Psoas muscle (tissue), 8 donors: ENCODE data around the gene ETS1. TPM values are rescaled to one million over a fixed set of nuclear protein-coding genes. Genes with fewer than 3 reads are reported as not detected.

Experiments used
- ATAC-seq, 4 donors: fragments of 200-7000 bp; cut with Tn5 transposase; one replicate each; pipeline ENCODE4 v1.9.1; 2020; ENCODE audit warnings: moderate library complexity in 3 of 4, mild to moderate bottlenecking in 2 of 4
- DNase-seq, 2 donors: peaks; one replicate each; pipeline ENCODE4 v3.0.0-alpha.2; 2020
- H3K27ac ChIP-seq: fragments of 200-600 bp; one replicate; pipeline ENCODE4 v1.8.0; 2022
- H3K27me3 ChIP-seq, 3 donors: fragments of 200-600 bp in 1 of 3; one replicate each; pipeline versions ENCODE4 v1.6.1 to v1.8.0; 2013 to 2022; ENCODE audit warnings: low read length in 2 of 3, mild to moderate bottlenecking in 2 of 3, moderate library complexity in 1 of 3; ENCODE audit not compliant: insufficient read depth in 3 of 3
- H3K36me3 ChIP-seq, 2 donors: fragments of 200-600 bp in 1 of 2; one replicate each; pipeline versions ENCODE4 v1.6.1 to v1.8.0; 2013 to 2022; ENCODE audit warnings: low read depth in 1 of 2, mild to moderate bottlenecking in 1 of 2, moderate library complexity in 1 of 2; ENCODE audit not compliant: insufficient read depth in 1 of 2
- H3K4me1 ChIP-seq: fragments of 200-600 bp; one replicate; pipeline ENCODE4 v1.8.0; 2022
- H3K4me3 ChIP-seq: fragments of 200-600 bp; one replicate; pipeline ENCODE4 v1.8.0; 2022; ENCODE audit warnings: mild to moderate bottlenecking
- H3K9me3 ChIP-seq: fragments of 200-600 bp; one replicate; pipeline ENCODE4 v1.8.0; 2022
- WGBS, 3 donors: extraction: QIAGEN DNeasy Blood & Tissue Kit; methylation state at CpG; one replicate each; pipeline versions ENCODE4 v1.1.6 to v1.1.7; 2013; 5-methylcytosine and 5-hydroxymethylcytosine counted together
- intact Hi-C, 2 donors: fragments of 100-400 bp; cut with DNase I; formaldehyde crosslinking; loops; one replicate each; pipeline versions ENCODE4 v1.11.0 to v1.14.2; 2022
- long read RNA-seq, 2 donors: library from polyadenylated mRNA; unstranded; transcript quantifications; one replicate each; pipeline ENCODE4 v2.0.0, GENCODE V29; 2021
- polyA plus RNA-seq, 3 donors: library from polyadenylated mRNA; stranded (reverse); fragments of 200-250 nt; gene quantifications; one replicate each; pipeline ENCODE4 v1.2.3, GENCODE V29; 2013
- total RNA-seq, 4 donors: library from RNA; stranded (reverse); fragmentation: NEBNext Ultra II Directional in 2 of 4; extraction: Animal tissue kit (Norgen Biotek cat#: 25700) in 2 of 4; gene quantifications; one replicate each; pipeline versions ENCODE4 v1.2.1 to v1.2.4, GENCODE V29; 2021 to 2023
- TF ChIP-seq, protein P1 (sequence below): fragments of 200-600 bp; IDR thresholded peaks from one replicate; pipeline ENCODE4 v1.8.0; 2022; ENCODE audit warnings: antibody characterized with exemption
- donor health status: healthy with polysubstance abuse.
- donor health status: DM: no; HTN: no; CAD: no; lungs with moderate emphysema.
- donor health status: Bipolar disorder and iron deficiency.
- donor health status: healthy.
- donor health status: DM: yes; HTN: yes; CAD: no.
- donor health status: DM: no; HTN: no; CAD: no.
- donor health status: DM: no; HTN: no; CAD: no.
- donor health status: DM: yes; HTN: yes; CAD: no.

The ETS1 gene
- total RNA-seq (10 to 100 TPM; 19.3 to 32.4 (median 27.1) TPM), polyA plus RNA-seq (10 to 100 TPM in 2 of 3 donors, 1 to 10 TPM in 1; 8.5 to 13.9 (median 12.6) TPM)
- long read RNA-seq, donor 1, partial matches to known transcripts, result 0 of 2 reads
- long read RNA-seq, donor 1, other reads (novel, unspliced or antisense), result 2 of 2 reads
- long read RNA-seq, donor 2, partial matches to known transcripts, result 0 of 7 reads
- long read RNA-seq, donor 2, other reads (novel, unspliced or antisense), result 7 of 7 reads

- Histone ChIP-seq H3K27me3 (peaks cover 0 to 16% (median 5%) of the 10 kb centered on the region in 3 donors), H3K27ac (no peak within 1 kb of the TSS), H3K36me3 (no peaks in the 10 kb centered on the region), H3K4me3 (peak within 1 kb of the TSS; percentile 43), H3K9me3 (no peaks in the 10 kb centered on the region), H3K4me1 (peaks cover 8% of the 10 kb centered on the region)
- TF ChIP-seq, protein P1, sequence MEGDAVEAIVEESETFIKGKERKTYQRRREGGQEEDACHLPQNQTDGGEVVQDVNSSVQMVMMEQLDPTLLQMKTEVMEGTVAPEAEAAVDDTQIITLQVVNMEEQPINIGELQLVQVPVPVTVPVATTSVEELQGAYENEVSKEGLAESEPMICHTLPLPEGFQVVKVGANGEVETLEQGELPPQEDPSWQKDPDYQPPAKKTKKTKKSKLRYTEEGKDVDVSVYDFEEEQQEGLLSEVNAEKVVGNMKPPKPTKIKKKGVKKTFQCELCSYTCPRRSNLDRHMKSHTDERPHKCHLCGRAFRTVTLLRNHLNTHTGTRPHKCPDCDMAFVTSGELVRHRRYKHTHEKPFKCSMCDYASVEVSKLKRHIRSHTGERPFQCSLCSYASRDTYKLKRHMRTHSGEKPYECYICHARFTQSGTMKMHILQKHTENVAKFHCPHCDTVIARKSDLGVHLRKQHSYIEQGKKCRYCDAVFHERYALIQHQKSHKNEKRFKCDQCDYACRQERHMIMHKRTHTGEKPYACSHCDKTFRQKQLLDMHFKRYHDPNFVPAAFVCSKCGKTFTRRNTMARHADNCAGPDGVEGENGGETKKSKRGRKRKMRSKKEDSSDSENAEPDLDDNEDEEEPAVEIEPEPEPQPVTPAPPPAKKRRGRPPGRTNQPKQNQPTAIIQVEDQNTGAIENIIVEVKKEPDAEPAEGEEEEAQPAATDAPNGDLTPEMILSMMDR, result no peak
- DNase-seq (no peak), ATAC-seq (no peak)
- 14 to 30% (median 22%) methylated on average over 4 of the region's 4 CpGs for WGBS, 3 donors
- intact Hi-C loops, result loop anchor here in 1 of 2 donors (5.0 kb wide), 1 partner anchor 850 kb away; no protein-coding TSS in a partner anchor
Observed at GRCh38 chr11:128587415-128587814, at the start of gene ETS1. TSS of gene ETS1 (minus strand) at chr11:128587558. CDS start at chr11:128573130, 14,428 bp downstream.

- Histone ChIP-seq H3K36me3 (no peaks in the 10 kb centered on the region), H3K9me3 (no peaks in the 10 kb centered on the region), H3K27ac (no peak overlapping the region), H3K27me3 (peaks cover 0 to 6% (median 0%) of the 10 kb centered on the region in 3 donors), H3K4me3 (no peak overlapping the region), H3K4me1 (peaks cover 10% of the 10 kb centered on the region)
- TF ChIP-seq, protein P1, result no peak
- 97 to 100% (median 100%) methylated on average over 2 of the region's 2 CpGs for WGBS, 3 donors
- intact Hi-C loops, result loop anchor here (5.0 to 10.0 kb wide), 4 partner anchors 152 to 600 kb away; no protein-coding TSS in a partner anchor
- ATAC-seq (no peak), DNase-seq (no peak)
Observed at GRCh38 chr11:128634395-128634794, 47.0 kb upstream of the ETS1 start.

DNA sequence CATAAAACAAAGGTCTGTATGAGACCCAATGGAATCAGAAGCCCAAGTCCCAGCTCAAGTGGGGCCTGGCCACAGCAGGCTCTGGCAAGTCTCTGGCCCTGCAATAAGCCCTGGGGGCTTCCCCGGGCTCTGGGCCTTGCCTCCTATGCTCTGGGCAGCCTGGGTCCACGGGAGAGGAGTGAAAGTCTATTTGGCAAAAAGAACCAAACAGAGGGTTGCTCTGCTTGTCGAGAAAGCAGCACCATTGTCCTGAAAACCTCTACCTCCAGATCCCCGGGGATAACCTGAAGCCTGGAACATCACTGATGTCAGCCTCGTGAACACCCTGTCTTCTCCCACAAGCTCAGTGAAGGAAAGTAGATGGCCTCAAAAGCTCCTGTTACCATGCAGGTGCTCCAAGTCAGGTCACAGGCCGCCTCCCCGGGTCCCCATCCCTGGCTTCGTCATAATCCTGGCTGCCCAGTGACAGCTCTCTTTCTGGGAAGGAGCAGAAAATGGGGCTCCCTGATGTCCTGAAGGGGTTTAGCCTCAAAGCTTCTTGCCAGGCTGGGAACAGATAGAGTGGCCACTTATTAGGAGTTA, 46.1 kb upstream of the ETS1 start:
- no peak overlapping the region for H3K27ac ChIP-seq
- H3K36me3 ChIP-seq, result no peaks in the 10 kb centered on the region
- intact Hi-C loops, result loop anchor here (5.0 to 10.0 kb wide), 4 partner anchors 151 to 599 kb away; no protein-coding TSS in a partner anchor
- DNase-seq (no peak), ATAC-seq (no peak)
- peaks cover 10% of the 10 kb centered on the region for H3K4me1 ChIP-seq
- TF ChIP-seq, protein P1, result no peak
- H3K27me3 ChIP-seq, result no peaks in the 10 kb centered on the region
- WGBS, 3 donors, result 72 to 86% (median 77%) methylated on average over 8 of the region's 8 CpGs
- no peaks in the 10 kb centered on the region for H3K9me3 ChIP-seq
- H3K4me3 ChIP-seq, result no peak overlapping the region

GRCh38 chr11:128632141-128632791, 44.9 kb upstream of the ETS1 start:
- intact Hi-C loops, result loop anchor here (5.0 to 10.0 kb wide), 4 partner anchors 150 to 597 kb away; no protein-coding TSS in a partner anchor
- peak in 2 of 4 donors; percentile 29 to 48 for ATAC-seq

More at GRCh38 chr11:128632141-128632791, 44.9 kb upstream of the ETS1 start:
- no peaks in the 10 kb centered on the region for H3K9me3 ChIP-seq
- TF ChIP-seq, protein P1, result peak; percentile 55
- no peak for DNase-seq
- no peaks in the 10 kb centered on the region for H3K27me3 ChIP-seq
- no peak overlapping the region for H3K27ac ChIP-seq
- no peaks in the 10 kb centered on the region for H3K36me3 ChIP-seq
- H3K4me1 ChIP-seq, result peaks cover 10% of the 10 kb centered on the region
- no peak overlapping the region for H3K4me3 ChIP-seq
- 29 to 33% (median 30%) methylated on average over 6 of the region's 6 CpGs for WGBS, 3 donors
